DMS153 treated with DMSO at 0.1 percent for 48 hours (cell line): ENCODE data around the gene GRID1.

Experiments used
- DNase-seq: peaks from one replicate; lab custom pipeline; 2025; ENCODE audit not compliant: unreplicated experiment; lab: John Stamatoyannopoulos, UW

GRID1 gene

GRCh38 chr10:86315549-86315942 lies 51.0 kb downstream of the GRID1 start:
- DNase-seq = no peak

GRCh38 chr10:86314616-86315548 lies 51.7 kb downstream of the GRID1 start:
- no peak for DNase-seq

DNA sequence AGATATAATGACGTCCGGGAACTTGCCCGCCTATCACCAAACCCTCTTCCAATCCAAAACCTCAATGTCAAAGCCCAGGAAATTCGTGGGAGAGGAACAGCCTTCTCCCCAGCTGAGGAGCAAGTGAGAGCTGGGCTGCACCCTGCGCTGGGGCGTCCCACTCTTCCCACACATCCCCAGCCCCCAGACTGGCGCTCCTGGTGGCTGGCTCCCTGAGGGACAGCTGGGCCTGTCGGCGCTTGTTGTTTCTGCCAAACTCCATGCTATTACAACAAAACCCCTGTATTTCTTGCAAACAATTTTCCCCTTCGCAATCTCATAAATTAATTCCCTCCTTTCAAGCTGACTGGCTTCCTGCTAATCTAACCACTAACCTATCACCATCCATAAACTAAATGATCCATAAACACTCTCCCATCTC lies 53.0 kb downstream of the GRID1 start:
- no peak for DNase-seq

DNA sequence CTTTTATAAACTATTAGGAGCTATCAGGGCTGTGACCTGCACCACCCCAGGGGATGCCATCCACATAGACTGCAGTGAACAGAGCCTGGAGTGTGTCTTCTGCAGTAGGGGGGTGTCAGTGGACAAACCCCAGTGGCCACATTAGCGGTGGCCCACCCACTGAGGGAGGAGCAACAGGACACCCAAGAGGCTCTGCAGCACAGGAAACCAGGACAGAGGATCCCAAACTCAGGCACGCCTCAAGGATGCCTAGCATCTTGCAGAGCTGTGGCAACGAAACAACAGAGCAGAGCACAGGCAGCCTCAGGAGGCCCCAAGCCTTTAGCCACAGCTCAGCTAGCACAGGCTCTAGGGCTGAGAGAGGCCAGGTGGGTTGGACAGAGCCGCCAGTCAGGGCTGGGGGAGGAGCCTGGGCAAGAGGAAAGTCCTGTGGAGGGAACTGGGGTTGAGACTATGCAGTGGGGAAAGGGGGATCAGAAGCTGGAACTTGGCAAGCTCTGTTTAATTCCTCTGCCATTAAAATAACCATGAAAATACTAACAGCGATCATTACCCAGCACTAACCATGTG lies 53.8 kb downstream of the GRID1 start:
- DNase-seq = no peak

DNA sequence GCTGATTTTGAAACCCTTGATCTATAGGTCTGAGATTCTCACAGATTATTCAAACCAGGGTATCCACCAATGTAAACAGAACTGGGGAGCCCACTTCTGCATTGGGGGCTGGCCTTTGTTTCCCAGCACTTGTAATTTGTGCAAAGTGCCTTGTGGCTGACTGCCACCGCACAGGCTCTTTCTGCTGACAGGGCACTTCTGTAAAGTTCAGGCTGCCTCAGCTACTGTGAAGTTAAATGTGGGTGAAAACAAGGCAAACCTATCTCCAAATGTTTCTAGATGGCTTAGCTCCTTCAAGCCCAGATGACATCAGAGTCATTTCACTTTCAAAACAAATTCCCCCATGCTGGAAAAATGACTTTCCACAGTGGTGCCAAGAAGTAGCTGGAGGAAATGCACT lies 54.7 kb downstream of the GRID1 start:
- DNase-seq = no peak

DNA sequence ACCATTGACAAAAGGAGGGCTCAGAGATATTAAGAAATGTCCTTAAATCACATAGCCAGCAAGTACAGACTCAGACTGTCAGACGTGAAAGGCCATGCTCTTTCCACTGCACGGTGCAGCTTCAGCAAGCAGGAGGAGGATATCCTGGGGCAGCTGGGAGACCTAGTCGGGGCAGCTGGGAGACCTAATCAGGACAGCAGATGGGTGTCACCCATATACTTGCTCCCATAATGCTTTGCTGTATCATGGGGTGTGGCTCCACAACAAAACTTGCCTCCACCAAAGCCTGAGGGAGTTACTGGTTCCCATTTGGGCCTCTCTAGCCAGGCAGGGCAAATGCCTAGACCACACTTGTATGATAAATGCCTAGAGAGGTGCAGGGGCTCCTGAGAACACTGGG lies 55.4 kb downstream of the GRID1 start:
- DNase-seq = no peak

- no peak for DNase-seq
Observed at GRCh38 chr10:86310702-86311101, 55.9 kb downstream of the GRID1 start.

GRCh38 chr10:86310291-86310690 lies 56.3 kb downstream of the GRID1 start:
- no peak for DNase-seq

DNA sequence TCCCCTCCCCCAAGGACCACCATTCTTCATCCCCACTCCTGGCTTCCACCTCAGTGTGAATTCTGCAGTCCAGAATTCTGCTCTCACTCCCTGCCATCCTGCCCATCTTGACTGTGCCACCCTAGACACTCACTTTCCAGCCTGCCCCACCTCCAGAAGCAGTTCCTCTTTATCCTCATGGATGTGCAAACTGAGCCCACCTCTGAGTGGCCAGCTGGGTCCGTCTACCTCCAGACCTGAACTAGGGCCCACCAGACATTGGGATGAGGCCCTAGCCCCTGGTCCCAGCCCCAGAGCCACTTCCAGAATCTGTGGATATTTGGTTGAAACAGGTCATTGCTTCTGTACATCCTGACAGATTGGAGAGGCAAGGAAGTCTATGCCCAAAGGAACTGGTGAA lies 58.5 kb downstream of the GRID1 start:
- DNase-seq = no peak

- DNase-seq = no peak
Observed at GRCh38 chr10:86306628-86307278, 59.8 kb downstream of the GRID1 start.

DNA sequence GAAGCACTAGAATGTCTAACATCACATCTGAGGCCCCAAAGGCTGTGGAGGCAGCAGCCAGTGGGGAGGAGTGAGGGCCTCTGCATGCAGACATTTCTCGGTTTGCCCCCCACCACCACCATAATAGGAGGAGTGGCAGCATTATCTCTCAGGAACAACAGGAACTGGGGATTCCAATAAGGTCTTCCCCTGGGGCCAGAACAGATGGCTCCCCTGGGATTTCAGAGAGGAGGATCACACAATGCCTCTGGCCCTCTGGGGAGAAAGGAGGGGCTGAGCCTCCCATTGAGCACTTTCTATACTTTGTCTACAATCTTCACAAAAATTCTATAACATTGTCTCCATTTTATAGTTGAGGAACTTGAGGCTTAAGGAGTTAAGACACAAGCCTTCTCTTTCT lies 61.1 kb downstream of the GRID1 start:
- DNase-seq = no peak

- DNase-seq = no peak
Observed at GRCh38 chr10:86304436-86304835, 62.2 kb downstream of the GRID1 start.

DNA sequence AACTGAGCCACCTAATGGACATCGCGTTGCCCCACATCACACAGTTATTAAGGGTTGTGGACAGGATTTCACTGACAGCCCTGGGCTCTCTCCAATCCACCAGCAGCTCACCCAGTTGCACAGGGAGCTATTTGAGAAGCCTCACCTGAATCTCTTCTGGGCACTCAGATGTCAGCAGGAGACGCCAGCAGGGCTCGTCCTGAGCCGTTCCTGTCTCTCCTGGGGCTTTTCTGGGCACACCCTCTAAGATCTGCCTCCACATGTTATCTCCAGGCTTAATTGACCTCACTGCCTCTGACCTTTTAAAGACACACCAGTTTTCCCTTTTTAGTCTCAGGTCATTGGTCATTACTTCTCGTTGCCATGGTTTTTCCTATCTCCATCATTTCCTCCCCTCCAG lies 63.0 kb downstream of the GRID1 start:
- no peak for DNase-seq

DNA sequence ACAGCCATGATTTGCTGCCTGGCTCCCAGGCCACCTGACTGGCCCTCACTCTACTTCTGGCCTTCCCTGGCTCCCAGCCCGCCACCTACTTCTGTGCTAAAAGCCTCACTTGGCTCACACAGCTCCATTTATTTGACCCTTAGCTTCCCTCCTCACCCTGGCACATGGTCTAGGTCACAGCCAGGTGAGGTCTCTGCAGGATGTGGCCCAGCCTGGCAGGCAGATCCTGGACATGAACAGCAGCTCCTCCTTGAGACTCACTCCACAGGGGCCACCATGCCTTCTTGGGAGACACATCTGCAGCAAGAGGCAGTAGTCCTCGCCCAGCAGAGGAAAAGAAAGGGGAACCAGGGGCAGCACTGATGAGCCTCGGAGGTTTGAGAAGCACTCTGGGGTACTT lies 64.6 kb downstream of the GRID1 start:
- DNase-seq = no peak

DNA sequence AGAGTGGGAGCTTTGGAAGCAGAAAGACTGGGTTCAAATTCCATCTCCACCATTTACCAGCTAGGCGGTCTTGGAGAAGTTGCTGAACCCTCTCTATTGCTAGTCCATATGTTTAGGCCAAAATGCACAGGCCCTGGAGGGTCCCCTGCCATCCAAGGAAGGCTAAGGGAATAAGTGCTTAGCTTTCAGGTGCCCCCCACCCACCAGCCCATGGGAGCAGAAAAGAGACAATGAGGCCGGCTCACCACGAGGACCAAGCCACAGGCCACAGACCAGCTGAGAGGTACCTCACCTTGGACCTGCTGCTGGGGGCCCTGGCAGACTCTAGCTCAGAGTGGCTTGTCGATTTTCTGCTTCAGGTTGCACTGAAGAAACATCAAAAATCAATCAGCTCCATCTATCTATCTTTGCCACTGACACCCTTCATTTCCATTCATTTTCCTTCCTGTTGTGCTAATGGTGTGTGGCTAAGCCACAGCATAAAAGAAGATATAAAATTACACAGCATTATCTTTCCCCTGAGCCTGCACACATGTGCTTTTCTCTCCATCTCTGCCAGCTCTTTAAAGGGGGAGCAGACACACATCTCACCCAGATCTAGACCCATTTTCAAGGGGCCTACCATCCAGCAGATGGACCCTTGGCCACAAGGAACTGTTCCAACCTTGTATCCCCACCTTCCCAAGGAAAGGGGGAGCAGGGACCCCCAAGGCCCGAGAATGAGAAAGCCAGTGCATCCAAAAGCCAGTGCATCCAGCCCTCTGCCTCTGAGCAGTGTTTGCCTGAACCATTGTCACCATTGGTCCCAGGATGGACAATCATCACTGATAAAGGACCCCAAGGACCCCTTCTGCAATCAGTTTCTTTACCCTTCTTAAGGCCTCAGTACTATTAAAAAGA lies 65.4 kb downstream of the GRID1 start:
- no peak for DNase-seq

GRCh38 chr10:86300399-86300925 lies 66.1 kb downstream of the GRID1 start:
- DNase-seq = no peak

- no peak for DNase-seq
Observed at GRCh38 chr10:86299562-86299961, 67.0 kb downstream of the GRID1 start.

DNA sequence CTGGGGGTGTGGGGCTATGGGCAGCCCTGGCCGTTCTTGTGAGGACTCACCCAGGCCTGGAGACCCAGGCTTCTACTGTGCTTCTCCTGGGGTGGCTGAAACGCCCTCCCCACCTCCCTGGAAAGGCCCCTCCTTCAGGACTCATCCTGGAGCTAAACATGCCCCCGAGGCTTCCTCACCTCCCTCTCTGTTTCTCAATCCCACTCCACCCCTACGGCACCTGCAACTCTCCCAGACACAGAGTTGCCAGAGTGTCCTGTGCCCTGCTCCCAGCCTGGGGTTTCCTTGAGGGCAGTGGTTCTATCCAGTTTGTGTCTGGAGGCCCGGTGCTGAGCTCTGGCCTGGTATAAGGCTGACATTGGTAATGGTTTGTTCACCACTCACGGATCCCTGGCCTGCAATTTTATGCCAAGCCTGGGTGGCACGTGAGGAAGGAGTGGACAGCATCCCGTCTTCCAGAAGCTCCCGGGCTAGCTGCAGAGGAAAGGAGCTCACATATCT lies 68.0 kb downstream of the GRID1 start:
- DNase-seq = no peak

DNA sequence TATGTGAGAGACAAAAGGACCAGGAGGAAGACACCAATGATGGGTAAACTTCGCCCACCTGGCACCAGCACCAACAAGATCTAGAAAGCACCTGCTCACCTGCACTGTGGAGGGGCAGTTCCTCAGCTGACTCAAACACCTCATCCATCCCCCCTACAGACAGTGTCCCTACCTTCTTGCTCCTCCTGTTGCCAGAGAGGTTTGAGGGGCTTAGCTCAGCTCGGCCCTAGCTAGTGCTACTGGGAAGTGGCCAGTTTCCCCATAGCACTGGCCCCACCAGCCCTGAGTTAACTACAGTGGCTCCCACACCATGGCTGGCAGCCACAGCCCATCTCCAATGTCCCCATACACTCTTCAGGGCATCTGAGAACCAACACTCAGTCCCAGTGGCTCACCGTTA lies 70.8 kb downstream of the GRID1 start:
- DNase-seq = no peak

DNA sequence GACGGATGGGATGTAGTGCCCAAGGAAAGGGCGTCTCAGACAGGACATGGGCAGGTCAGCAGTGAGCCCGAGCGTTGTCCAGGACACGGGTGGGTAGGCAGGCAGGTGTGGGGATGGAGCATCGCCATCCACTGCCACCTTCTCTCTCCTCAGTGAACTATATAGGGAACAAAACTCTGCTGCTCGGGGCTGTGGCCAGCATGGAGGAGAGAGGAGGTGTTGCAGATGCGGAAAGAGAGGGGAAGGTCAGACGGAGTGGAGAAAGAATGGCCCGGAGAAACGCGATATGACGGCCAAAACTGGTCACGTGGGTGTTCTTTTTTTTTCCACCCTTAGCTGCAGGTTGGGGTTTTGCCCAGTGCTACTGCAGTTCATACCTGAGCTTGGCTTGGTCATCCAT lies 71.2 kb downstream of the GRID1 start:
- no peak for DNase-seq
